VCaP (cell line): ENCODE data around the gene CTAGE15.
"Not testable (repeated sequence)": the region's sequence is repeated elsewhere in the genome, so short reads cannot be mapped to it uniquely, and the experiment has no call there.

ENCODE experiments used
- H3K27ac ChIP-seq: fragments of 450-650 bp; 2 replicates; pipeline ENCODE4 v1.5.1; 2017

The CTAGE15 gene, protein sequence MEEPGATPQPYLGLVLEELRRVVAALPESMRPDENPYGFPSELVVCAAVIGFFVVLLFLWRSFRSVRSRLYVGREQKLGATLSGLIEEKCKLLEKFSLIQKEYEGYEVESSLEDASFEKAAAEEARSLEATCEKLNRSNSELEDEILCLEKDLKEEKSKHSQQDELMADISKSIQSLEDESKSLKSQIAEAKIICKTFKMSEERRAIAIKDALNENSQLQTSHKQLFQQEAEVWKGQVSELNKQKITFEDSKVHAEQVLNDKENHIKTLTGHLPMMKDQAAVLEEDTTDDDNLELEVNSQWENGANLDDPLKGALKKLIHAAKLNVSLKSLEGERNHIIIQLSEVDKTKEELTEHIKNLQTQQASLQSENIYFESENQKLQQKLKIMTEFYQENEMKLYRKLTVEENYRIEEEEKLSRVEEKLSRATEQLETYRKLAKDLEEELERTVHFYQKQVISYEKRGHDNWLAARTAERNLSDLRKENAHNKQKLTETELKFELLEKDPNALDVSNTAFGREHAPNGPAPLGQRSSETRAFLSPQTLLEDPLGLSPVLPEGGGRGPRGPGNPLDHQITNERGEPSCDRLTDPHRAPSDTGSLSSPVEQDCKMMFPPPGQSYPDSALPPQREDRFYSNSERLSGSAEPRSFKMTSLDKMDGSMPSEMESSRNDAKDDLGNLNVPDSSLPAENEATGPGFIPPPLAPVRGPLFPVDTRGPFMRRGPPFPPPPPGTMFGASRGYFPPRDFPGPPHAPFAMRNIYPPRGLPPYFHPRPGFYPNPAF

GRCh38 chr7:143571501-143571900, at the start of gene CTAGE15:
TSS of gene CTAGE15 (plus strand) at chr7:143571801. CDS start at chr7:143571818, 17 bp downstream.
- H3K27ac ChIP-seq = not testable (repeated sequence)

DNA sequence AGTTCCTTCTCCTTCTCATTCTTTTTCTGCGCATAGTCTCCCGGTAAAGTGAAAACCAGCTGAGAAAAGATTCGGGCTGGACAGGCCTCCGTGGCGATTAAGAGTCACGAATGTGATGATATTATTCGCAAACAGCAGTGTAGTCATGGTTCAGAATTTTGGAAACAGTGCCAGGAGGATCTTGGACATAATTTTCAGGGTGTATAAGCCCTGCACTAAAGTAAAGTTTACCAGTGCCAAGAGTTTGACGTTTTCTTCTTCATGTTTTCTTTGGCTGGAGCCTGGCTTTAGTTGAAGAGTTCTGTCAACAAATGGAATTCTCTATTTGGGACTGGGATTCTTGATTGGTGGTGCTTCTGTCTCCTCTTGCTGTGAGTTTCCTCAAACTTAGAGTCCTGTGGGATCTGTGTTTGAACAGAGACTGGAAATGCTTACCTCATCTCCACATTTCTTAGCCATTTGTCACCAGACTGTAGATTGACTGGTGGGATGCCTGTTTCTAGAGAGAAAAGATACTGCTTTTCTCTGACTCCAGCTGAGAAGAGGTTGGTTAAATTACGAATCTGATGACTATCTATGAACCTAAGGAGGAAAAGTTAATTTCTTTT, 49.2 kb upstream of the CTAGE15 start:
- not testable (repeated sequence) for H3K27ac ChIP-seq

- H3K27ac ChIP-seq = not testable (repeated sequence)
These were observed 40.3 kb upstream of the CTAGE15 start for GRCh38 chr7:143531169-143531926.

DNA sequence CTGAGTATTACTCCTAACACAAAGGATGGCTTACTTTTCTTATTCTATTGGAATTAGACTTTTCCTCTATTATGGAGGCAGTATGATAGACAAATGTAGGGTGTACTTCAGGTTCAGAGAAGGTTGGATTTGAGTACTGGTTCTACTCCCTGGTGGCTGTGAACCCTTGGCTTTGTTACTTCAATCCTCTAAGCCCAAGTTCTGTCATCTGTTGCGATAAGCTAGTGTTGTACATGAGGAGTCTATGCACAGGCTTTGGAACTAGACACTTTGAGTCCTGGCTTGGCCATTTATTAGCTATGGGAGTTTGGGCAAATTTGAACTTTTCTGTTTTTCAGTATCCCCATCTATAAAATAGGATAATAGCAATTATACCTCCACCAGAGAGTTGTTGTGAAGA, 39.7 kb upstream of the CTAGE15 start:
- H3K27ac ChIP-seq = not testable (repeated sequence)

DNA sequence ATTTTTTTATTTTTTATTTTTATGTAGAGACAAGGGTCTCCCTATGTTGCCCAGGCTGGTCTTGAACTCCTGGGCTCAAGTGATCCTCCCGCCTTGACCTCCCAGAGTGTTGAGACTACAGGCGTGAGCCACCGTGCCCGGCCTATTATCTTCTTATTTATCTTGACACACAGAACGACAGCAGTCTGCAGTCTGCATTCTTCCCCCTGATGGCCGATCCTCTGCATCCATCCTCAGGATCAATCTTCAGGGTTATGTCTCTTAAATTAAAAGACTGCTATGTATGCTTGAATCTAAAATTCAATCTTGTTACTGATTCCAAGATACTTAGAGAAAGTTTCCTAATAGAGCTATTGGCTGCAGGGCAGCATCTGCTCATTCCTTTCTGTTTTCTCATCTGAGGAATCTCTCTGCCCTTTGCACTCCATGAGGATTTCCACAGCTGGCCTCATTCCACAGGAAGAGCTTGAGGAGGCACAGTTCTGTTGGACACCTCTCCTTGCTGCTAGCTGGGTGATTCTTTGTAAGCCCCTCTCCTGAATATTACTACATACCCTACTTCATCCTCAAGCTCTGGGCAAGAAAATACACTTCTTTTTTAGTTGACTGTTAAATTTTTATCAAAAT, 38.3 kb upstream of the CTAGE15 start:
- not testable (repeated sequence) for H3K27ac ChIP-seq

GRCh38 chr7:143536443-143536842, 35.2 kb upstream of the CTAGE15 start:
- not testable (repeated sequence) for H3K27ac ChIP-seq

DNA sequence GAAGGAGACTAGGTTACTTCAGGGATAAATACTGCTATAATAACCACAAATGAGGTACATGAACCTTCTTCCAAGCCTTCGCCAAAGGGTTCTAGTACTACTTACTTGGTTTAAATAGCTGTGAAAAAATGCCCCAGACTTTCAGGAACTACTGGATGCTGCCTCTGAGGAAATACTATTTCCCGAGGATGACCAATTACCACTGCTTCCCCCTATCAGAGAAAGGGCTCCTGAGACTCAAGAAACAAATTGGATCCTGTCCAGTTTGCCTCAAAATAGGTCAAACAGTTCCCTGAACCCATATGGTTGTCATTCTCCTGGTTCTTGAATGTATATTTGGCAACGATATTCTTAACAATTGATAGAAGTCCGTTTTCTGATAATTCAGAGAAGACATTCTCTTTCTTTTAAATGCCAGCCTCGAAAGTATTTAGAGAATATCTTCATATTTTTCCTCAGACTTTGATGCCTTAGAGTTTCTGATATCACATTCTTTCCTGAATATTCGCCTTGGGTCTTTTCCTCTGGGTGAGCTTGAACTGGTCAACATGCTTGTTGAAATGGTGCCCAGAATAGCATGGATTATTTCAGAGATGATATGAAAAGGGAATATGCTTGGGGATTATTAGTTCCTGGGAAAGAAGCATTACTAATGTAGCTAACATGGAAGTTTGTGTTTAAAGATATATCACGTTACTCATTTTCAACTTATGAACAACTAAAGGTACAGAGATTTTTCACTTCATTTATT, 28.1 kb upstream of the CTAGE15 start:
- not testable (repeated sequence) for H3K27ac ChIP-seq

DNA sequence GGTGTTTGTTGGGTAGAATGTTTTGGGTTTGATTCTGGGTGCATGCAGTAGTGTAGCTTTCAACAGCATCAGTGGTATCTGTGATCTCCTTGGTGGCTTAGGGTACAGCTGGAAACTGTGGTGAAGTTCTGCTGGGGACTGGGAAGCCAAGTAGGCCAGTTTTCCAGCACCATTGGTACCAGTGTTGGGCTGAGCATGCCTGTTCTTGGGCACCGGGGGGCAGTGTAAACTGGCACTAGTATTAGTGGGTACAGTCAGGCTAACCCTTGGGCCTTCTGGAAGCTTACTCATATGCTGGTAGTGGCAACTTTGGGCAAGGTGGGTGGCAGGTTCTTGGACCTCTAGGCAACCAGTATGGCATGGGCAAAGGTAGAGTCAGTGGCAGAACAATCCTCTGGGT, 15.6 kb upstream of the CTAGE15 start:
- not testable (repeated sequence) for H3K27ac ChIP-seq

GRCh38 chr7:143563306-143563705, 8.3 kb upstream of the CTAGE15 start:
- not testable (repeated sequence) for H3K27ac ChIP-seq

- H3K27ac ChIP-seq = not testable (repeated sequence)
These were observed 5.6 kb upstream of the CTAGE15 start for GRCh38 chr7:143566001-143566400.

DNA sequence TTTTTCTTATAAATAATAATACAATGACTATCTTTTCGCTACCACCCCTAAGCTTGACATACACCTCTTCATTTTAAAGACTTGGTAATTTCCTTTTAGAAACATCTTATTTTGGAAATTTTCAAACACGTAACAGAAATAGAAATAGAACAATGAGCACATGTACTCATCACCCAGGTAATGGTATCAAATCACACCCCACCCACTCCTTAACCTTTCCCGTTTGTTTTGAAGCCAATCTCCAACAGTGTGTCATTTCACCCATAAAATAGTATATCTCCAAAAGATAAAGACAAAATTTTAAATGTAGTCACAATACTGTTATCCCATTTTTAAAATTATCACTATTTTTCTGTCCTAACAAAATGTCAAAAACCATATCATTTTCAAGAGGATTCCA, 16.6 kb downstream of the CTAGE15 start:
- not testable (repeated sequence) for H3K27ac ChIP-seq

DNA sequence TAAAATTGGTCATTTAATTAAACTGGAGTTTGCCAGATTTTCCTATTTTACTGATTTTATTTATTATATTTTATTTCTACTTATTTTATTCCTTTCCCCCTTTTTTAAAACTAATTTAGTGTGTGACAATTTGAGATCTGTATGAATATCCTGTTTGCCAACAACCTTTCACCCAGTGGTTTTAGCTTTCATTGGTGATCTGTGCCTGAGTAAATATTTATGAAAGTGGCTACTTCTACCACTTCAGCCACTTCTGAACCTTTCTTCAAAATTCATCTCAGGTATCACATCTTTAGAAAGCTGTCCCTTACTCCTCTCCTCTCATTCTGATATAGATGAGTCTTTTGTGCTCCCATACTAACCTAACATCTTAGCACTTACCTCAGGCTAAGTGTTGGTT, 18.3 kb downstream of the CTAGE15 start:
- H3K27ac ChIP-seq = not testable (repeated sequence)

DNA sequence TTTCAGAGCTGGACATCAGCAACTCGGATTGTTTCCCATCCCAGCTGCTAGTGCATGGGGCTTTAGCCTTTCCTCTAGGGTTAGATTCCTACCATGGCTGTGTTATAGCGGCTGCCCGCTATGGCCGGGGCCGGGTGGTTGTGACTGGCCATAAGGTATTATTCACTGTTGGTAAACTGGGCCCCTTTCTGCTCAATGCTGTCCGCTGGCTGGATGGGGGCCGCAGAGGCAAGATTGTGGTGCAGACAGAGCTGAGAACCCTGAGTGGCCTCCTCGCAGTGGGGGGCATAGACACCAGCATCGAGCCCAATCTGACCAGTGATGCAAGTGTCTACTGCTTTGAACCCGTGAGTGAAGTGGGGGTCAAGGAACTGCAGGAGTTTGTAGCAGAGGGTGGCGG, 26.5 kb downstream of the CTAGE15 start:
- H3K27ac ChIP-seq = not testable (repeated sequence)

DNA sequence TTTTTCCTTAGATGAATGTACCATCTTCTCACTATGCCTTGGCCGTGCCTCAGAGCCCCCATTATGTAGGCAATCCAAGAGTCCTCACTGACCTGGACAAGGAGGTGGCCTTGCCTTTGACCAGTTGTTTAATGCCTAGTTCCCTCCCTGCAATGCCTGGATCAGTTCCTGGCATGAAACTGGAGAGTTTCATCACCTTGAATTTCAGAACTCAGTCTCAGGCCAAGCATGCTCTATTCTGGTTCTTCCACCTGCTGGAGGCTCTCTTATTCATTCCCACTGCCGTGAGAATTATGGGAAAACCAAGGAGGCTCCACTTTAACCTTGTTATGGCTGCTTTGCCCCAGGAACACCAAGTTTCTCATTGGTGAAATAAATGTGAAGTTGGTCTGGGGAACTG, 31.9 kb downstream of the CTAGE15 start:
- H3K27ac ChIP-seq = not testable (repeated sequence)

GRCh38 chr7:143606088-143606487, 34.5 kb downstream of the CTAGE15 start:
- H3K27ac ChIP-seq = not testable (repeated sequence)

GRCh38 chr7:143615545-143615944, 43.9 kb downstream of the CTAGE15 start:
- not testable (repeated sequence) for H3K27ac ChIP-seq

DNA sequence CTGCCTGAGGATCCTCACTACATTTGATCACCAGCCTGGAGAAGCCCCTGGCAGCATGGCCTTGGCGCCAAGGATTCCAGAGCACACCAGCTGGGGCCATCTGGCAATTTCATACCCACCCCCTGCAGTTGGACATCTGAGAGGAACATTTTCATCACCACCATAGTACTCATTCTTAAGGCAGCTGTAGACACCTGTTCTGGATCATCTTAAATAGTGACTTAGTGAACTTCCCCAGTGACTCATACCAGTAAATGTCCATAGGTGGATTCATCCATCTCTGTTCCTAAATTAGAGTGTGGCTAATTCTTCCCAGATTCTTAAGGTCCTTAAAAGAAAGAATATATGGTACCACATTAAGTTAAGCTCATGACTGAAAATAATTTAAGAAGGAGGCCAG, 45.6 kb downstream of the CTAGE15 start:
- H3K27ac ChIP-seq = not testable (repeated sequence)

GRCh38 chr7:143620058-143620457, 48.5 kb downstream of the CTAGE15 start:
- H3K27ac ChIP-seq = not testable (repeated sequence)

GRCh38 chr7:143620646-143621045, 49.0 kb downstream of the CTAGE15 start, which contains the start of gene TCAF2:
TSS of gene TCAF2 (plus strand) at chr7:143620974.
- not testable (repeated sequence) for H3K27ac ChIP-seq

GRCh38 chr7:143621175-143621574, 49.6 kb downstream of the CTAGE15 start:
- not testable (repeated sequence) for H3K27ac ChIP-seq

GRCh38 chr7:143622130-143622529, 50.5 kb downstream of the CTAGE15 start:
- H3K27ac ChIP-seq = not testable (repeated sequence)
